Measurements from ENCODE around the gene KSR2.

Gene KSR2

GRCh38 chr12:117576053-117576452, 392.7 kb downstream of the KSR2 start:
- DNase-seq (ENCODE audit: low read depth): no peak

GRCh38 chr12:117574655-117575054, 394.1 kb downstream of the KSR2 start:
- no peak for DNase-seq (ENCODE audit: low read depth)

- no peak for DNase-seq (ENCODE audit: low read depth)
These were observed 396.0 kb downstream of the KSR2 start for GRCh38 chr12:117572755-117573154.

- no peak for DNase-seq (ENCODE audit: low read depth)
These were observed 397.5 kb downstream of the KSR2 start for GRCh38 chr12:117571321-117571720.

GRCh38 chr12:117570608-117571007, 398.2 kb downstream of the KSR2 start:
- no peak for DNase-seq (ENCODE audit: low read depth)

GRCh38 chr12:117567644-117568216, 401.1 kb downstream of the KSR2 start:
- DNase-seq (ENCODE audit: low read depth): no peak

GRCh38 chr12:117564881-117565280, 403.9 kb downstream of the KSR2 start:
- DNase-seq (ENCODE audit: low read depth): no peak

GRCh38 chr12:117563706-117564105, 405.1 kb downstream of the KSR2 start:
- no peak for DNase-seq (ENCODE audit: low read depth)

- DNase-seq (ENCODE audit: low read depth): no peak
These were observed 405.8 kb downstream of the KSR2 start for GRCh38 chr12:117563007-117563406.

- no peak for DNase-seq (ENCODE audit: low read depth)
These were observed 406.8 kb downstream of the KSR2 start for GRCh38 chr12:117561990-117562389.

- no peak for DNase-seq (ENCODE audit: low read depth)
These were observed 408.8 kb downstream of the KSR2 start for GRCh38 chr12:117559978-117560377.

GRCh38 chr12:117555889-117556288, 412.9 kb downstream of the KSR2 start:
- no peak for DNase-seq (ENCODE audit: low read depth)

GRCh38 chr12:117552971-117553370, 415.8 kb downstream of the KSR2 start:
- no peak for DNase-seq (ENCODE audit: low read depth)

- DNase-seq (ENCODE audit: low read depth): no peak
These were observed 417.1 kb downstream of the KSR2 start for GRCh38 chr12:117551665-117552064.

GRCh38 chr12:117547209-117547608, 421.6 kb downstream of the KSR2 start:
- DNase-seq (ENCODE audit: low read depth): no peak

GRCh38 chr12:117545216-117545615, 423.6 kb downstream of the KSR2 start:
- no peak for DNase-seq (ENCODE audit: low read depth)

- DNase-seq (ENCODE audit: low read depth): no peak
These were observed 428.8 kb downstream of the KSR2 start for GRCh38 chr12:117540011-117540410.

GRCh38 chr12:117538926-117539325, 429.9 kb downstream of the KSR2 start:
- DNase-seq (ENCODE audit: low read depth): no peak

GRCh38 chr12:117538032-117538690, 430.6 kb downstream of the KSR2 start:
- DNase-seq (ENCODE audit: low read depth): no peak

- no peak for DNase-seq (ENCODE audit: low read depth)
These were observed 435.1 kb downstream of the KSR2 start for GRCh38 chr12:117533687-117534086.

GRCh38 chr12:117530796-117531195, 438.0 kb downstream of the KSR2 start:
- DNase-seq (ENCODE audit: low read depth): no peak

- no peak for DNase-seq (ENCODE audit: low read depth)
These were observed 440.3 kb downstream of the KSR2 start for GRCh38 chr12:117528538-117528937.

- DNase-seq (ENCODE audit: low read depth): no peak
These were observed 441.3 kb downstream of the KSR2 start for GRCh38 chr12:117527479-117527855.
